ENCODE measurements around the gene PRKCQ. TPM values are rescaled to one million over a fixed set of nuclear protein-coding genes. Genes with fewer than 3 reads are reported as not detected.

The PRKCQ gene
- total RNA-seq, 2 experiments from 2014 or later: 4.0 to 7.8 TPM

DNA sequence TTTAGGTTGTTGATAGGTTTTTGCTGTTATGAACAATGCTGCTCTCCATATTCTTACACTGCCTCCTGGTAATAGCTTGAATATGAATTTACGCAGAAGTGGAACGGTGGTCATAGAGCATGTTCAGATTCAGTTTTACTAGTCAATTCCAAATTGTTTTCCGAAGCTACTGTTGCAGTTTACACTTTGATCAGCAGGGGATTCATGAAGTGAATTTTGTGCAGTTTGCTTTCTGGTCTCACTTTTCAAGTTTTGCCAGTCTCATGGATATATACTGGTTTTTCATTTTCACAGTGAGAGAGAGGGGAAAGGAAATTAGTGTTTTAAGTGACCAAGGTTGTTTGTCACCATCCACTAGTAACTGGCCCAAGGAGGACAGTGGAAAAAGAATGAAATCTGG, 171.3 kb downstream of the PRKCQ start:
- ChIA-PET POLR2A (interaction anchor here (1.0 kb wide), 1 partner anchor 271 kb away, joined by 3 read pairs; no protein-coding TSS in a partner anchor), CTCF (ENCODE audit: unreplicated experiment) (no interaction called here)
- no peaks in the 10 kb centered on the region for H4K20me1 ChIP-seq (ENCODE audit: insufficient read depth, low read length)
- peaks cover 19% of the 10 kb centered on the region for H3K4me1 ChIP-seq (ENCODE audit: insufficient read depth, low read length, poor library complexity, severe bottlenecking)
- no peaks in the 10 kb centered on the region for H3K9me3 ChIP-seq (ENCODE audit: low read length)
- no peaks in the 10 kb centered on the region for H3K79me2 ChIP-seq (ENCODE audit: insufficient read depth, low read depth, low read length)
- H3K36me3 ChIP-seq (ENCODE audit: insufficient read depth, low read length): no peaks in the 10 kb centered on the region
- no peaks in the 10 kb centered on the region for H3K9me2 ChIP-seq (ENCODE audit: insufficient read depth, low read length)
- H3K27ac ChIP-seq (ENCODE audit: low read depth, low read length, poor library complexity, severe bottlenecking): no peak overlapping the region
- intact Hi-C loops (cut with micrococcal nuclease; ENCODE audit: unreplicated experiment): loop anchor here (10.0 kb wide), 2 partner anchors 394 to 464 kb away; no protein-coding TSS in a partner anchor
- DNase-seq (ENCODE audit: low spot score): no peak
- no TSS peak for BruUV-seq (replicated peaks)
- H2AFZ ChIP-seq (ENCODE audit: low read length): no peak overlapping the region
- TF ChIP-seq, protein P1, sequence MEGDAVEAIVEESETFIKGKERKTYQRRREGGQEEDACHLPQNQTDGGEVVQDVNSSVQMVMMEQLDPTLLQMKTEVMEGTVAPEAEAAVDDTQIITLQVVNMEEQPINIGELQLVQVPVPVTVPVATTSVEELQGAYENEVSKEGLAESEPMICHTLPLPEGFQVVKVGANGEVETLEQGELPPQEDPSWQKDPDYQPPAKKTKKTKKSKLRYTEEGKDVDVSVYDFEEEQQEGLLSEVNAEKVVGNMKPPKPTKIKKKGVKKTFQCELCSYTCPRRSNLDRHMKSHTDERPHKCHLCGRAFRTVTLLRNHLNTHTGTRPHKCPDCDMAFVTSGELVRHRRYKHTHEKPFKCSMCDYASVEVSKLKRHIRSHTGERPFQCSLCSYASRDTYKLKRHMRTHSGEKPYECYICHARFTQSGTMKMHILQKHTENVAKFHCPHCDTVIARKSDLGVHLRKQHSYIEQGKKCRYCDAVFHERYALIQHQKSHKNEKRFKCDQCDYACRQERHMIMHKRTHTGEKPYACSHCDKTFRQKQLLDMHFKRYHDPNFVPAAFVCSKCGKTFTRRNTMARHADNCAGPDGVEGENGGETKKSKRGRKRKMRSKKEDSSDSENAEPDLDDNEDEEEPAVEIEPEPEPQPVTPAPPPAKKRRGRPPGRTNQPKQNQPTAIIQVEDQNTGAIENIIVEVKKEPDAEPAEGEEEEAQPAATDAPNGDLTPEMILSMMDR (conservative IDR thresholded peaks at IDR 0.05; ENCODE audit: low read length): peak; percentile 22; the same call in 1 of the 2 replicates
- no peak for TF ChIP-seq EZH2phosphoT487 (IDR thresholded peaks at IDR 0.05; ENCODE audit: borderline replicate concordance, low read depth, low read length)
- H3K4me3 ChIP-seq (ENCODE audit: low read depth, low read length, poor library complexity, severe bottlenecking): no peak overlapping the region
- H3K4me2 ChIP-seq (ENCODE audit: low read length): no peak overlapping the region

DNA sequence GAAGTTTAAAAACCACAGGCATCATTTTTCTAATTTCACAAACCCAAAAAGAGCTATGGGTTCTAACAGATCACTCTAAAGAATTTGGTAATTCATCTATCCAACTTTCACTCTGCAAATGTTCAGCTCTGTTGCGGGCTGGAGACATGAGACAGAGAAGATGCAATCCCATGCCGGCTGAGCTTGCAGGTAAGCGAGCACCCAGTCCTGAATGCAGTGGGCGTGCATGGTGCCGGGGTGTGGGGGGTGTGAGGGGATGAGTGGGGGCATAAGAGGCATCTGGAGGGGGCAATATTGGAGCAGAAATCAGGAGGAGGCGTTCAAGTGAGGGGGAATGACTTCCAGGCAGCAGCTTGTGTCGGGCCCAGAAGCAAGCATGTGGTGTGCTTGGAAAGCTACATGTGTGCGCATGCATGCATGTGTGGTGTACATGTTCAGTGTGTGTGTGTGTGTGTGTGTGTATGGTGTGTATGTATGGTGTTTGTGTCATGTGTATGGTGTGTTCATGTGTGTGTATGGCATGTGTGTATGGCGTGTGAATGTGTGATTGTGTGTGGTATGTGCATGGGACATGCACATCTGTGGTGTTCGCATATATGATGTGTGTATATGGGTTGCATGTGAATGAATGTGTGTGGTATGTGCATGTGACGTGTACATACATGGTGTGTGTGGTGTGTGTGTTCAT, 172.9 kb downstream of the PRKCQ start:
- Histone ChIP-seq H3K9me2 (ENCODE audit: insufficient read depth, low read length) (no peaks in the 10 kb centered on the region), H3K36me3 (ENCODE audit: insufficient read depth, low read length) (no peaks in the 10 kb centered on the region), H3K4me2 (ENCODE audit: low read length) (no peak overlapping the region), H3K27ac (ENCODE audit: low read depth, low read length, poor library complexity, severe bottlenecking) (no peak overlapping the region), H3K79me2 (ENCODE audit: insufficient read depth, low read depth, low read length) (no peaks in the 10 kb centered on the region), H3K9me3 (ENCODE audit: low read length) (no peaks in the 10 kb centered on the region), H2AFZ (ENCODE audit: low read length) (peak overlapping the region; percentile 1; the same call in 1 of the 2 replicates), H3K4me1 (ENCODE audit: insufficient read depth, low read length, poor library complexity, severe bottlenecking) (peaks cover 19% of the 10 kb centered on the region), H3K4me3 (ENCODE audit: low read depth, low read length, poor library complexity, severe bottlenecking) (no peak overlapping the region), H4K20me1 (ENCODE audit: insufficient read depth, low read length) (no peaks in the 10 kb centered on the region)
- no peak for DNase-seq (ENCODE audit: low spot score)
- TF ChIP-seq, protein P1 (conservative IDR thresholded peaks at IDR 0.05; ENCODE audit: low read length): no peak
- TF ChIP-seq EZH2phosphoT487 (IDR thresholded peaks at IDR 0.05; ENCODE audit: borderline replicate concordance, low read depth, low read length): no peak
- intact Hi-C loops (cut with micrococcal nuclease; ENCODE audit: unreplicated experiment): loop anchor here (10.0 kb wide), 2 partner anchors 392 to 462 kb away; no protein-coding TSS in a partner anchor
- POLR2A ChIA-PET: interaction anchor here (1.5 kb wide), 1 partner anchor 58 kb away, joined by 8 read pairs; no protein-coding TSS in a partner anchor
- no TSS peak for BruUV-seq (replicated peaks)
- CTCF ChIA-PET (ENCODE audit: unreplicated experiment): interaction anchor here (0.5 kb wide), 1 partner anchor 415 kb away, joined by 3 read pairs; no protein-coding TSS in a partner anchor

Measured in OCI-LY7 (cell line).